AG10803 (cell line): ENCODE data around the gene STX1B.

Experiments used
- DNase-seq: peaks from one replicate; pipeline ENCODE4 v3.0.0; 2010; ENCODE audit warnings: low read depth
- H3K4me3 ChIP-seq: 2 replicates; pipeline ENCODE4 v1.5.1; 2011; ENCODE audit warnings: mild to moderate bottlenecking, low read length, control low read depth
- TF ChIP-seq, protein P1 (sequence below): conservative IDR thresholded peaks from 2 replicates; pipeline ENCODE4 v1.5.1; 2011; ENCODE audit warnings: mild to moderate bottlenecking, low read length, control low read depth, inconsistent platforms

STX1B gene

DNA sequence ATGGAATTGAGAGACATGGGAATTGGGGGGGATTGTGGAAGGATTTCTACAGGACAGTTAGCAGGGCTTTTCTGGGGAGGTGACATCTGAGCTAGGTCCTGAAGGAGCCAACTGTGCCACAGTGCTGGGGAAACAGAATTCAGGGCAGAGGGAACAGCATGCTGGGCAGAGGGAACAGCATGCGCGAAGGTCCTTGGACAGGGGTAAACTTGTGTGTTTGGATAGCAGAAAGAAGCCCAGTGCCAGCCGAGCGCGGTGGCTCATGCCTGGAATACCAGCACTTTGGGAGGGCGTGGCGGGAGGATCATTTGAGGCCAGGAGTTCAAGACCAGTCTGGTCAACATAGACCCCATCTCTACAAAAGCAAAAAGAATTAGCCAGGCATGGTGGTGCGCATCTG, 3.8 kb downstream of the STX1B start:
- TF ChIP-seq, protein P1, sequence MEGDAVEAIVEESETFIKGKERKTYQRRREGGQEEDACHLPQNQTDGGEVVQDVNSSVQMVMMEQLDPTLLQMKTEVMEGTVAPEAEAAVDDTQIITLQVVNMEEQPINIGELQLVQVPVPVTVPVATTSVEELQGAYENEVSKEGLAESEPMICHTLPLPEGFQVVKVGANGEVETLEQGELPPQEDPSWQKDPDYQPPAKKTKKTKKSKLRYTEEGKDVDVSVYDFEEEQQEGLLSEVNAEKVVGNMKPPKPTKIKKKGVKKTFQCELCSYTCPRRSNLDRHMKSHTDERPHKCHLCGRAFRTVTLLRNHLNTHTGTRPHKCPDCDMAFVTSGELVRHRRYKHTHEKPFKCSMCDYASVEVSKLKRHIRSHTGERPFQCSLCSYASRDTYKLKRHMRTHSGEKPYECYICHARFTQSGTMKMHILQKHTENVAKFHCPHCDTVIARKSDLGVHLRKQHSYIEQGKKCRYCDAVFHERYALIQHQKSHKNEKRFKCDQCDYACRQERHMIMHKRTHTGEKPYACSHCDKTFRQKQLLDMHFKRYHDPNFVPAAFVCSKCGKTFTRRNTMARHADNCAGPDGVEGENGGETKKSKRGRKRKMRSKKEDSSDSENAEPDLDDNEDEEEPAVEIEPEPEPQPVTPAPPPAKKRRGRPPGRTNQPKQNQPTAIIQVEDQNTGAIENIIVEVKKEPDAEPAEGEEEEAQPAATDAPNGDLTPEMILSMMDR, result no peak
- no peak overlapping the region for H3K4me3 ChIP-seq
- no peak for DNase-seq

DNA sequence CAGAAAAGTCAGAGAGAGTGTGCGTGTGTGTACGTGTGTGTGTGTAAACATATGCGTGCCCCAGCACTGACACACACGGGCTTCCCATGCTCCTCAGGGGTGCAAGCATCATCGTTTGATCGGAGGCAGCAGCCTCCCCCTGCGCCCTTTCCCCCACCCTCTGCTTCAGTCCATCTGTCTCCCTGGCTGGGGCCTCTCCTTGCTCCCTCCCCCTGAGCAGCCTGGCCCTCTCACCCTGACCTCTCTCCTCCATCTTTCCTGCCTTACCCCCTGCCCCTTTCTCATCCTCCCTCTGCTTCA, 4.4 kb downstream of the STX1B start:
- TF ChIP-seq, protein P1, result no peak
- no peak for DNase-seq

DNA sequence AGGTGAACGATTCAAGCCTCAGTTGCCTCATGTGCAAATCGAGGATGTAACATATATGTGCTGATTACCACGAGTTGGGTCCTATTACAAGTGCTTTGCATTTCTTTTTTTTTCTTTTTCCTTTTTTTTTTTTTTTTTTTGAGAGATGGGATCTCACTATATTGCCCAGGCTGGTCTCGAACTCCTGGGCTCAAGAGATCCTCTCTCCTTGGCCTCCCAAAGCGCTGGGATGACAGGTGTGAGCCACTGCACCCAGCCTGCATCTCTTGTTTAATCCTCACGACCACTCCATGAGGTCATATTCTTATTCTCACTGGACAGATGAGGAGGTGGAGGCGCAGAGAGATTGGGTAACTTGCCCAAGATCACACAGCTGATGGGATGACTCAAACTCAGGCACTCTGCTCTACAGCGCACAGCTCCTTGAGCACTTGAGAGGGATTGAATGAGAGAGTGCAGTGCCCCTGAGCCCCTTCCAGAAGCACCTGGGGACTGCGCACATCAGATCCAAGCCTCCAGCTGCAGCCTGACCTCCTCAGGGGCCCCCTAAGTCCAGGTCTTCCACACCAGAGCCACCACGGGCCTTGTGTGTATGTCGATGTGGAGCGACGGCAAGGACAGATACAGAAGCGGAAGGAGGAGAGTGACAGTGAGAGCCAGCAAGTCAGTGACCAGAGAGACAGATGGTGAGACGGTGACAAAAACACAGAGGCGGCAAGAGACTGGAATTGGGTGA, 4.9 kb downstream of the STX1B start:
- no peak for DNase-seq
- no peak overlapping the region for H3K4me3 ChIP-seq
- TF ChIP-seq, protein P1, result no peak

More for the DNA sequence above, 4.4 kb downstream of the STX1B start:
- H3K4me3 ChIP-seq, result no peak overlapping the region

DNA sequence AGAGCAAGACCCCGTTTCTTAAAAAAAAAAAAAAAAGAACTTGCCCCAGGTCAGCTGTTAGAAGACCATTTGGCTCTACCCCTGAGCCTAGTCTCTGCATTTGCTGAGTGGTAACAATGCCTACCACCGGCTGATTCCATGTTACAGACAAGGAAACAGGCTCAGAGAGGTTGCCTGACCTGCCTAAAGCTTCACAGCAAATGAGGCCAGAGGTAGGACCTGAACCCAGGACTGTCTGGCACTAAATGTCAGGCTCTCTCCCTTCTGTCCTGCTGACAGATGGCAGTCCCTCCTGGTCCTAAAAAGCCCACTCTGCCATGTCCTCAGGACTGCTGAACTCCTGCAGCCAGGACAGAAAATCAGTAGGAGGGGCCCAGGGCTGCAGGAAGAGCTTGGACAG, 5.8 kb downstream of the STX1B start:
- TF ChIP-seq, protein P1, result no peak
- no peak overlapping the region for H3K4me3 ChIP-seq
- no peak for DNase-seq

DNA sequence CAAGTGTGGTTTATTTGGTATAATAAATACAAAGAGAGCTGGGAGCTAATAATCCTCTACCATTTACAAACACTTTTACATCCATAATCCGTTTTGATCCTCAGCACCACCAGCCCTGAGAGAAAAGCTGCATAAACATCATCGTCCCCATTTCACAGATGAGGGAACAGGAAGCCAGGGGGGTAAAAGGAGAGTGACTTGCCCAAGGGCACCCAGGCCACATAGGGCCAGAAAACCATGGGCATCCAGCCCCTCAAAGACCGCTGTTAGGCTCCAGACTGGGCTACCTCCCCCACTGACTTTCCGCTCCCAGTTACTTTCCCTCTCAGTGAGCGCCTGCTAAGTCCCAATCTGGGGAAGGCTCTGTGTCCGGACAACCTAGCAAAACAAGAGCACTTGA, 6.7 kb downstream of the STX1B start:
- TF ChIP-seq, protein P1, result no peak
- no peak overlapping the region for H3K4me3 ChIP-seq
- no peak for DNase-seq

DNA sequence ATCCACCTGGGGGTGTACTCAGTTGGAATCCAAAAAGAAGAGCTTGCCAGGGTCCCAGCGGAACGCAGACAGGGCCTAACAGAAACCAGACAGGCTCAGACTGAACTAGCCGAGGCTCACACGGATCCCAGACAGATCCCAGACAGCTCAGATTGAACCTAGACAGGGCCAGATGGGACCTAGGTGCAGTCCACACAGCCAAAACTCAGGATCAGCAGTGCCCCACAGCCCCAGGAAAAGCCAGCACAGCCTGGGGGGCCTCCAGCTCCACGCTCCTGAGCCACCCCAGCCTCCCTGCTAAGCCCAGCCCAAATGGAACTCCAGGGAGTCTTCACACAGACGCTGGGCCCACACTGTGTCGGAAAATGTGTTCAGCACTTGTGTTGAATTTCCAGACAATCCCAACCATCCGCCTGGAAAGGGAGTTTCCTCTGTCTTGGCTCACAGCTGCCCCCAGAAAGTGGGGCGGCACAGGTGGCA, 7.5 kb downstream of the STX1B start:
- DNase-seq, result no peak
- TF ChIP-seq, protein P1, result no peak
- no peak overlapping the region for H3K4me3 ChIP-seq

DNA sequence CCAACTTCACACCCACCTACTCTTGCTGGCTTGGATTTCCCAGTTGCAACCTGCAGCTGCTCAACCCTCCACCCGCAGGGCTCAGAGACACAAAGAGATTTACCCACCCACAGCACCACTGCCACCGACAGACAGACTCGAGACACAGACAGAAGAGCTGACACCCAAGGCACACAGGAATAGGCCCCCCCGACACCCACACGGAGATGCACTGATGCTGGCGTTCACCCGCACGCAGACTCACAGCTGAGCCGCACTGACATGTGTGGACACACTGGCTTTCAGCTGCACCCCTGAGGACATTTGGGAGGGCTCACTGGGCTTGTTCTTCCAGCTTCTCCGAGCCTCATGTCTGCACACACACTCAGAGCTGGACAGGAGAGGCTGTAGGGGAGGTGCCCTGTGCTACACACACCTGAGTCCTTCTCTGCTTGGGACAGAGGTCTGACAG, 8.2 kb downstream of the STX1B start:
- no peak overlapping the region for H3K4me3 ChIP-seq
- TF ChIP-seq, protein P1, result no peak
- DNase-seq, result no peak
